A204.1 (cell line): ENCODE results near the gene SLC38A11.
"Not testable (repeated sequence)": the region's sequence is repeated elsewhere in the genome, so short reads cannot be mapped to it uniquely, and the experiment has no call there.

Source experiments
- FAIRE-seq: peaks from 2 replicates; lab custom pipeline; 2012; peaks lifted over from hg19 to GRCh38; lab: Jason Lieb, UNC

Gene SLC38A11, protein sequence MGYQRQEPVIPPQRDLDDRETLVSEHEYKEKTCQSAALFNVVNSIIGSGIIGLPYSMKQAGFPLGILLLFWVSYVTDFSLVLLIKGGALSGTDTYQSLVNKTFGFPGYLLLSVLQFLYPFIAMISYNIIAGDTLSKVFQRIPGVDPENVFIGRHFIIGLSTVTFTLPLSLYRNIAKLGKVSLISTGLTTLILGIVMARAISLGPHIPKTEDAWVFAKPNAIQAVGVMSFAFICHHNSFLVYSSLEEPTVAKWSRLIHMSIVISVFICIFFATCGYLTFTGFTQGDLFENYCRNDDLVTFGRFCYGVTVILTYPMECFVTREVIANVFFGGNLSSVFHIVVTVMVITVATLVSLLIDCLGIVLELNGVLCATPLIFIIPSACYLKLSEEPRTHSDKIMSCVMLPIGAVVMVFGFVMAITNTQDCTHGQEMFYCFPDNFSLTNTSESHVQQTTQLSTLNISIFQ

GRCh38 chr2:164954954-164955701 lies at the start of gene SLC38A11:
SLC38A11 (minus strand) TSS chr2:164955525; CDS start chr2:164955247, 278 bp downstream.
- no peak for FAIRE-seq

GRCh38 chr2:165003443-165004130 lies 48.3 kb upstream of the SLC38A11 start:
- FAIRE-seq, result no peak

DNA sequence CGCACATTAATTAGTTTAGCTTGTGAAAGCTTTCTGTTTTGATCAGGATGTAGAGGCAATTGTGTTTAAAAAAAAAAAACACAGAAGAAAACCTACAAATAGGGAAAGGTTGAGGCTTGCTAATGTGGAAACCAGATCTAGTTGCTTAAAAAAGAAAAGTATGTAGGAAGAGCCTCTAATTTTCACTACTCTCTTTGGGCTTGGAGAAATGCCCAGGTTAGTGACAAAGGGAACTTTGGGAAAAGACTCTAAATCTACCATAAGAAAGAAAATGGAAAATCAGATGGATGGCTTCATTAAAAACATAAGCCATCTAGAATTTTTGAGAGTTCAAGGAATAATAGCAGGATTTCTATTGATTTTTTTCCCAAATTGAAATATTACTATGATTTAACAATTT lies 47.3 kb upstream of the SLC38A11 start:
- FAIRE-seq, result no peak

DNA sequence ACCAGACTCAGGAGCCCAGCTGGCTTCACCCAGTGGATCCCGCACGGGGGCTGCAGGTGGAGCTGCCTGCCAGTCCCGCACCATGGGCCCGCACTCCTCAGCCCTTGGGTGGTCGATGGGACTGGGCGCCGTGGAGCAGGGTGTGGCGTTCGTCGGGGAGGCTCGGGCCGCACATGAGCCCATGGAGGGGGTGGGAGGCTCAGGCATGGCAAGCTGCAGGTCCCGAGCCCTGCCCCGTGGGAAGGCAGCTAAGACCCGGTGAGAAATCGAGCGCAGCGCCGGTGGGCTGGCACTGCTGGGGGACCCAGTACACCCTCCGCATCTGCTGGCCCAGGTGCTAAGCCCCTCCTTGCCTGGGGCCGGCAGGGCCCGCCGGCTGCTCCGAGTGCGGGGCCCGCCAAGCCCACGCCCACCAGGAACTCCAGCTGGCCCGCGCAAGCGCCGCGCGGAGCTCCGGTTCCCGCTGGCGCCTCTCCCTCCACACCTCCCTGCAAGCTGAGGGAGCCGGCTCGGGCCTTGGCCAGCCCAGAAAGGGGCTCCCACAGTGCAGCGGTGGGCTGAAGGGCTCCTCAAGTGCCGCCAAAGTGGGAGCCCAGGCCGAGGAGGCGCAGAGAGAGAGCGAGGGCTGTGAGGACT lies 39.5 kb upstream of the SLC38A11 start:
- FAIRE-seq, result not testable (repeated sequence)

- FAIRE-seq, result no peak
Observed at GRCh38 chr2:164993287-164994016, 38.1 kb upstream of the SLC38A11 start.

DNA sequence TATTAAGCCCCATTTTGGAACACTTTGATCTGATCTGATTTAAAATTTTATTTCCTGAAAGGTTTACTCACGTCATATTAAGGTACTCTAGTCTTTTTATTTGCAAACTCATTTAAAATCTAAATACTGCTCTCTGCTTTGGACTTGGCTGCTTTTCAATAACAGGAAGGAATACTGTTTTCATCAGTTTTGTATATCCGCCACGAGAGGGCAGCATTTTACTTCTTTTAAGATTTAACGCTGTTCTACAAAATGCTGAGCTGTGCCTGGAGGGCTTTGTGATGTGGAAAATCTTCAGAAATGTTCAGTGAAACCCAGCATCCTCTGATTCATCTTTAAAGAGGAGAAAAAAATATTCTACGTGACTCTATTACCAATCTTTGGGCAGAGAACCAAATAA lies 37.5 kb upstream of the SLC38A11 start:
- FAIRE-seq, result peak; percentile 76

GRCh38 chr2:164992093-164992454 lies 36.7 kb upstream of the SLC38A11 start:
- not testable (repeated sequence) for FAIRE-seq

- not testable (repeated sequence) for FAIRE-seq
Observed at GRCh38 chr2:164991361-164992092, 36.2 kb upstream of the SLC38A11 start.

GRCh38 chr2:164990953-164991352 lies 35.6 kb upstream of the SLC38A11 start:
- FAIRE-seq, result not testable (repeated sequence)

DNA sequence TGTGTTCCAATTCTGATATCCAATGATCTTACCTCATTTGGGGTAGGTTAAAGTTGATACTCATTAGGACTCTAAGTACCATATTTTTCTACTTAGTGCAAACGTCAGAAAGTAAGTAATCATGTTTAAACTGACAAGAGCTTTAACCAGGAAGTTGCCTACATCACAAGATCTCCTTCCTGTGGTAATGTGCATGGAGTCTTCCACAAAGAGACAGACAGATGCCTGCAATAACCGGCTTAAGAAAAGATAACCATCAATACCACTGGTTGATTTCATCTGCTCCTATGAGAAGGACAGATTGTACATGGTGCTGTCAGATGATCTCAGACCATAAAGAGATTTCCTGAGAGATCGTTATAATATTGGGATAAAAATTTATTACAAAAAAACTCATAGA lies 33.5 kb upstream of the SLC38A11 start:
- FAIRE-seq, result not testable (repeated sequence)

DNA sequence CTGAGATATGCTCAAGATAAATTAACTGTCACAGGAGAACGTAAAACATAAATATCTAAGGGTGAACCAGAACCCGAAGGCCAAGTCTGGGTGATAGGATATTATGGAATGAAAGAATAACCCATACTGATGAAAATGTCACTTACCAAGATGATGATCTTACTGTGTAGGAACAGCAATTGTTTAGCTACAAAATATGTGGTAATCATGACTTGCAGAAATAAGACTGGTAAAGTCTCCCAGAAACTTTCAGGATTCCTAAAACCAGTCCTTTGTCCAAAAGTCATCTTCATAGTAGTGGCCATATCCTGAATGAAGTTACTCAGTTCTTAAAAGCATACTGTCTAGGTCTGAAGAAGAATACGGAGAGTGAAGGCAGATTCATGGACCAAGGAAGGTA lies 30.7 kb upstream of the SLC38A11 start:
- not testable (repeated sequence) for FAIRE-seq

DNA sequence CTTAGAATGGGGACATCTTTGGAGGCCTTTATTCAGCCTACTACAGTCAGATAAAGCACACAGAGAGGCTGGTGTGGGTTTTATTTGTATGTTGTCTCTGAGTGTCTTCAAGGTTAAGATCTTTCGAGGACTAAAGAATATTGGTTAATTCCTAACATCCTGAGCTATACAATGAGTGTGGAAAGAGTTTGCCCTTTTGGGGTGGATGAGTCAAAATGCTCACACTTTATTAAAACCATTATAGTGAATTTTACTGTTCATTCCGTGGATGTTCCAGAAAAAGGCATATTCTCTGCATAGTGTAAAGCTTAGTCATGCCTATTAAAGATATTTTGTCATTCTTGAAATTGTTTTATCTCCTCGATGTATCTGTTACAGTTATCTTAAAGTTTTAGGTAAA lies 29.1 kb upstream of the SLC38A11 start:
- no peak for FAIRE-seq

- FAIRE-seq, result no peak
Observed at GRCh38 chr2:164981217-164981990, 26.1 kb upstream of the SLC38A11 start.

GRCh38 chr2:164980688-164981087 lies 25.4 kb upstream of the SLC38A11 start:
- not testable (repeated sequence) for FAIRE-seq

DNA sequence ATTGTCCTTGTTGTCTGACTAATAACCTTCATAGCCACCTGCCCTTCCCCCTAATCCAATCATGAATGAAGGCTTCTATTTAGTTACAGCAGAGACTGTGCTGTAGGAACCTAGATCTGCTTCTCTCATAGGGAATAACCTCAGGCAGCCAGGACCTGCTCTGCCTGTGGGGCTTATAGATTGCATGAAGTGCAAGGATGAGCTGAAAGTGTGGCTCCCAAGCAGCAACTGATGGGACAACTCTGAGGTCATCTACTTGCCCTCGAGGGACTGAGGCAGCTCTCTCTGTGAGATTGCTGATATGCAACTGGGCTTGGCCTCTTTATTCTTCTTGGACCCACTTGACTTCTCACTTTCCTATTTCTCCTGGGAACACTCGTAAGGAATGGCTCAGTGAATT lies 23.8 kb upstream of the SLC38A11 start:
- FAIRE-seq, result no peak

GRCh38 chr2:164976875-164977470 lies 21.6 kb upstream of the SLC38A11 start:
- FAIRE-seq, result not testable (repeated sequence)

DNA sequence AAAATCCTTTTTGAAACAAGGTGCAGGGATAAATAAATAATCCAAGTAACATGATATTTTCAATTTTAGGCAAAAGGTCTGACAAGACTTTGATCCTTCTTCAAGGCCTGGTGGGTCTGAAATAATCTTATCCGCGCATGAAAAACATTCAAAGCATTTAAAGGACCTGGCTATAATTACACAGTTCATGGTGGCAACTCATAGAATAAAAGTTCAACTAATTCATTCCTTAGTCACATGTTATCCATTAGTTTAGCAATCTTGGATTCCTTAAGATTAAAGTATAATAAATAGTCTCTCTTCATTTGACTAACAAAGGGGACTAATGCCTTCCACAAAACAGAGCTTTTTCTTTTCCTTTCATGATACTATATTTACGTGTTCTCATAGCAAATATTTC lies 21.0 kb upstream of the SLC38A11 start:
- FAIRE-seq, result no peak

DNA sequence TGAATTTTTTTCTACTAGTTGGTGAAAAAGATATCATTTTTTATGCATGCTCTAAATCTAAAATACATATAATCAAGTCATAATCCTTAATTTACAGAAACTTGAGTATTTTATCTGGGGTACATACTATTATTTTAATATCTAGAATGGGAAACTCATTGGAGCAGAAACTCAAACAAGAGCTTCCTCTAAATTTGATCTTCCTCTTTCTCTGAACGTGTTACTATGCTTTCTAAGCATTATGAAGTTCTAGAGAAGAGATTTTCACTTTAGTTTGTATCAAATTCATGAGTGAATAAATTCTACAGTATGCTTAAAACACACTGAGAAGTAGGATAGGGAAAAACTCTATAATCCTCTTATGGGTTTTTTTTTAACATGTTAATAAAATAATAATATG lies 20.6 kb upstream of the SLC38A11 start:
- no peak for FAIRE-seq

GRCh38 chr2:164974221-164974620 lies 18.9 kb upstream of the SLC38A11 start:
- no peak for FAIRE-seq

DNA sequence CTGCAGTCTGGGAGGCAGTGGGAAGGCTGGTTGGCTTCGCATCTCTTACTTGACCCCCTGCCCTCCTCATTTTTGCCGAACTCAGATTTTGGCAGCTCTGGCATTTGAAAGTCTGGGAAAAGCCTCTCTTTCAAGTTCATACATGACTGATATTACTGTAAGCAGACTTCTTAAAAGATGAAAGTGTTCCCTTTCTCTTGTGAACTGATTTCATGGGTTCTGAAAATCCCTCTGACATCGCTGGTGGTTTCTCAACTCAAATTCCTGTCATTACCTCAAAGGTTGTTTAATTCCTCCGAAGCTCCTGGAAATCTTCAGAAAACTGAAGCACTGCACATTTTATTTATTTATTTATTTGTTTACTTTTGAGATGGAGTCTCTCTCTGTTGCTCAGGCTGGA lies 16.9 kb upstream of the SLC38A11 start:
- FAIRE-seq, result no peak
